Measurements from ENCODE around the gene TMPRSS12. TPM values are rescaled to one million over a fixed set of nuclear protein-coding genes. Genes with fewer than 3 reads are reported as not detected.

Gene TMPRSS12
- total and polyA plus RNA-seq, 2 donors (not counting 1 experiment from before 2014, with no cell fraction given): not detected

- Mint-ChIP-seq H3K9me3 (ENCODE audit: insufficient read depth) (no peaks in the 10 kb centered on the region), H3K27me3 (no peaks in the 10 kb centered on the region), H3K4me3 (no peak overlapping the region), H3K27ac (peak overlapping the region; percentile 81), H3K4me1 (peaks cover 65% of the 10 kb centered on the region)
- Histone ChIP-seq H3K27me3 (replicated peaks in 1 of 4; ENCODE audit: control extremely low read depth in 1 of 4, control insufficient read depth in 3 of 4, insufficient read depth in 4 of 4, low read length in 3 of 4) (no peaks in the 10 kb centered on the region), H4K20me1 (ENCODE audit: control insufficient read depth, insufficient read depth, low read length, poor library complexity, severe bottlenecking) (peaks cover 54% of the 10 kb centered on the region), H3K9me3 (ENCODE audit: control extremely low read depth in 1 of 3, control insufficient read depth in 2 of 3, insufficient read depth in 1 of 3, low read length in 2 of 3) (peaks cover 0 to 14% (median 10%) of the 10 kb centered on the region in 3 donors), H2AFZ (ENCODE audit: insufficient read depth, low read depth, low read length, poor library complexity, severe bottlenecking) (no peak overlapping the region), H3K27ac (ENCODE audit: low read length in 2 of 2) (peak overlapping the region in 1 of 2 donors; percentile 64), H3K4me3 (ENCODE audit: control extremely low read depth in 1 of 5, extremely low read depth in 1 of 5, insufficient read depth in 1 of 5, low read depth in 2 of 5, low read length in 4 of 5) (no peak overlapping the region), H3K9ac (ENCODE audit: low read length) (no peak overlapping the region), H3K4me2 (replicated peaks; ENCODE audit: low read depth, low read length, poor library complexity, severe bottlenecking) (no peak overlapping the region), H3K36me3 (replicated peaks in 1 of 2; ENCODE audit: control extremely low read depth in 1 of 2, control insufficient read depth in 1 of 2, extremely low read depth in 1 of 2, insufficient read depth in 2 of 2, low read length in 1 of 2) (peaks cover 4 to 67% of the 10 kb centered on the region in 2 experiments), H3K4me1 (ENCODE audit: control insufficient read depth in 2 of 2, insufficient read depth in 2 of 2, low read length in 2 of 2) (peaks cover 36 to 45% of the 10 kb centered on the region in 2 donors), H3K79me2 (ENCODE audit: control insufficient read depth, insufficient read depth, low read length) (peaks cover 32% of the 10 kb centered on the region)
- ChIA-PET POLR2A (interaction anchor here (0.5 kb wide), 1 partner anchor 8 kb away, joined by 4 read pairs; no protein-coding TSS in a partner anchor), CTCF (interaction anchor here (10.0 kb wide), 1 partner anchor 52 kb away, joined by 94 read pairs; no protein-coding TSS in a partner anchor)
- TF ChIP-seq CTCF (IDR thresholded peaks at IDR 0.05): no peak
- TF ChIP-seq EZH2 (IDR thresholded peaks at IDR 0.05; ENCODE audit: borderline replicate concordance, insufficient read depth, low read depth, low read length, poor library complexity, severe bottlenecking): no peak
- ATAC-seq (ENCODE audit: low read depth): no peak
- no CpG with 5 or more reads among the region's 2 CpGs for WGBS (ENCODE audit: insufficient coverage)
- intact Hi-C loops (cut with micrococcal nuclease): no loop called here
- DNase-seq: no peak
Observed at GRCh38 chr12:50932787-50933280, 90.1 kb downstream of the TMPRSS12 start.

- peaks cover 33 to 37% of the 10 kb centered on the region in 2 donors for H3K4me1 ChIP-seq (ENCODE audit: control insufficient read depth in 2 of 2, insufficient read depth in 2 of 2, low read length in 2 of 2)
- peaks cover 0 to 21% (median 17%) of the 10 kb centered on the region in 3 donors for H3K9me3 ChIP-seq (ENCODE audit: control extremely low read depth in 1 of 3, control insufficient read depth in 2 of 3, insufficient read depth in 1 of 3, low read length in 2 of 3)
- peak overlapping the region; percentile 81 for H3K27ac Mint-ChIP-seq
- H3K36me3 ChIP-seq (replicated peaks in 1 of 2; ENCODE audit: control extremely low read depth in 1 of 2, control insufficient read depth in 1 of 2, extremely low read depth in 1 of 2, insufficient read depth in 2 of 2, low read length in 1 of 2): peaks cover 4 to 62% of the 10 kb centered on the region in 2 experiments
- no peaks in the 10 kb centered on the region for H3K27me3 Mint-ChIP-seq
- H3K4me2 ChIP-seq (replicated peaks; ENCODE audit: low read depth, low read length, poor library complexity, severe bottlenecking): no peak overlapping the region
- H3K79me2 ChIP-seq (ENCODE audit: control insufficient read depth, insufficient read depth, low read length): peaks cover 24% of the 10 kb centered on the region
- no peaks in the 10 kb centered on the region for H3K9me3 Mint-ChIP-seq (ENCODE audit: insufficient read depth)
- TF ChIP-seq CTCF (IDR thresholded peaks at IDR 0.05): no peak
- TF ChIP-seq EZH2 (IDR thresholded peaks at IDR 0.05; ENCODE audit: borderline replicate concordance, insufficient read depth, low read depth, low read length, poor library complexity, severe bottlenecking): no peak
- DNase-seq: no peak
- no peak overlapping the region for H3K9ac ChIP-seq (ENCODE audit: low read length)
- peak overlapping the region in 1 of 2 donors; percentile 64 for H3K27ac ChIP-seq (ENCODE audit: low read length in 2 of 2)
- 100% methylated on average over 2 of the region's 2 CpGs for WGBS (ENCODE audit: insufficient coverage)
- no peak for ATAC-seq (ENCODE audit: low read depth)
- no peak overlapping the region for H3K4me3 Mint-ChIP-seq
- ChIA-PET CTCF (no interaction called here), POLR2A (no interaction called here)
- H3K27me3 ChIP-seq (replicated peaks in 1 of 4; ENCODE audit: control extremely low read depth in 1 of 4, control insufficient read depth in 3 of 4, insufficient read depth in 4 of 4, low read length in 3 of 4): no peaks in the 10 kb centered on the region
- no peak overlapping the region for H2AFZ ChIP-seq (ENCODE audit: insufficient read depth, low read depth, low read length, poor library complexity, severe bottlenecking)
- peaks cover 47% of the 10 kb centered on the region for H4K20me1 ChIP-seq (ENCODE audit: control insufficient read depth, insufficient read depth, low read length, poor library complexity, severe bottlenecking)
- H3K4me3 ChIP-seq (ENCODE audit: control extremely low read depth in 1 of 5, extremely low read depth in 1 of 5, insufficient read depth in 1 of 5, low read depth in 2 of 5, low read length in 4 of 5): no peak overlapping the region
- peaks cover 57% of the 10 kb centered on the region for H3K4me1 Mint-ChIP-seq
- intact Hi-C loops (cut with micrococcal nuclease): no loop called here
Observed at GRCh38 chr12:50933459-50934124, 90.9 kb downstream of the TMPRSS12 start.

All from B cell (primary cell).